Stimulated activated CD8-positive, alpha-beta memory T cell treated with anti-CD3 and anti-CD28 coated beads, Interleukin-4, amount 100 ng/mL, for 48 hours (primary cell): ENCODE measurements around the gene METTL25B.

ENCODE experiments used
- DNase-seq: peaks from one replicate; pipeline ENCODE4 v3.0.0-alpha.2; 2020

Gene METTL25B

GRCh38 chr1:156703336-156703735 lies 24.9 kb upstream of the METTL25B start:
- no peak for DNase-seq

- DNase-seq, result no peak
Observed at GRCh38 chr1:156703741-156704140, 24.5 kb upstream of the METTL25B start.

GRCh38 chr1:156704166-156704711 lies 24.0 kb upstream of the METTL25B start:
- no peak for DNase-seq

- peak; percentile 72 for DNase-seq
Observed at GRCh38 chr1:156704930-156705320, 23.3 kb upstream of the METTL25B start.

GRCh38 chr1:156705321-156705917 lies 22.9 kb upstream of the METTL25B start, which contains the start of gene CRABP2:
Gene CRABP2, minus strand, starts transcription at chr1:156705583. Its CDS starts 137 bp downstream, at chr1:156705446.
- peak; percentile 62 for DNase-seq

- DNase-seq, result peak; percentile 89
Observed at GRCh38 chr1:156705918-156706656, 22.2 kb upstream of the METTL25B start.

- no peak for DNase-seq
Observed at GRCh38 chr1:156706657-156707416, 21.4 kb upstream of the METTL25B start.

- no peak for DNase-seq
Observed at GRCh38 chr1:156707417-156708217, 20.7 kb upstream of the METTL25B start.

- no peak for DNase-seq
Observed at GRCh38 chr1:156708218-156708661, 20.0 kb upstream of the METTL25B start.

GRCh38 chr1:156709031-156709430 lies 19.2 kb upstream of the METTL25B start:
- no peak for DNase-seq

GRCh38 chr1:156709757-156710489 lies 18.3 kb upstream of the METTL25B start:
- DNase-seq, result no peak

- DNase-seq, result no peak
Observed at GRCh38 chr1:156711011-156711817, 17.1 kb upstream of the METTL25B start.

GRCh38 chr1:156712626-156713025 lies 15.6 kb upstream of the METTL25B start:
- no peak for DNase-seq

GRCh38 chr1:156714830-156715229 lies 13.4 kb upstream of the METTL25B start:
- no peak for DNase-seq

GRCh38 chr1:156717351-156717750 lies 10.9 kb upstream of the METTL25B start:
- DNase-seq, result no peak

GRCh38 chr1:156721131-156721530 lies 7.1 kb upstream of the METTL25B start:
- DNase-seq, result no peak

GRCh38 chr1:156721535-156721934 lies 6.7 kb upstream of the METTL25B start:
- no peak for DNase-seq

GRCh38 chr1:156725683-156726280 lies 2.5 kb upstream of the METTL25B start:
- DNase-seq, result peak; percentile 89

GRCh38 chr1:156726549-156727226 lies 1.6 kb upstream of the METTL25B start:
- DNase-seq, result peak; percentile 72

- no peak for DNase-seq
Observed at GRCh38 chr1:156727492-156727891, 777 bp upstream of the METTL25B start.
